ENCODE results near the gene ACSF3.

Gene ACSF3

DNA sequence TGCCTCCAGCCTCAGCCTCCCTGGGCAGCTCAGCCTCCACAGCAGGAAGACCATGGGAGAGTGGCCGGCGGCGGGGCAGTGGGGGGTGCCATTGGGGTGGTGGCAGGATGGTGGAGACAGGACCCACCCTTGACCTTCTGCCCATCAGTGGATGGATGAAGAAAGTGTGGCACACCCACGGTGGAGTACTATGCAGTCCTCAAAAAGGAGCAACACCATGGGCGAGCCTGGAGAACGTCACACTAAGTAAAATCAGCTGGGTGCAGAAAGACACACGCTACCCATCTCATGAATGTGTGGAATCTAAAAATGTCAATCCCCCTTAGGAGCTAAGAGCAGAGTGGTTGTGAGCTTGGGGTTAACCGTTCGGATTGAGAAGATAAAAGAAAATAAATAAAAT, 34.8 kb upstream of the ACSF3 start:
- DNase-seq (ENCODE audit: low read depth) = no peak
- TF ChIP-seq, protein P1, sequence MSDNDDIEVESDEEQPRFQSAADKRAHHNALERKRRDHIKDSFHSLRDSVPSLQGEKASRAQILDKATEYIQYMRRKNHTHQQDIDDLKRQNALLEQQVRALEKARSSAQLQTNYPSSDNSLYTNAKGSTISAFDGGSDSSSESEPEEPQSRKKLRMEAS (IDR thresholded peaks at IDR 0.05; ENCODE audit: low read depth, low read length) = no peak
- TF ChIP-seq, protein P2, sequence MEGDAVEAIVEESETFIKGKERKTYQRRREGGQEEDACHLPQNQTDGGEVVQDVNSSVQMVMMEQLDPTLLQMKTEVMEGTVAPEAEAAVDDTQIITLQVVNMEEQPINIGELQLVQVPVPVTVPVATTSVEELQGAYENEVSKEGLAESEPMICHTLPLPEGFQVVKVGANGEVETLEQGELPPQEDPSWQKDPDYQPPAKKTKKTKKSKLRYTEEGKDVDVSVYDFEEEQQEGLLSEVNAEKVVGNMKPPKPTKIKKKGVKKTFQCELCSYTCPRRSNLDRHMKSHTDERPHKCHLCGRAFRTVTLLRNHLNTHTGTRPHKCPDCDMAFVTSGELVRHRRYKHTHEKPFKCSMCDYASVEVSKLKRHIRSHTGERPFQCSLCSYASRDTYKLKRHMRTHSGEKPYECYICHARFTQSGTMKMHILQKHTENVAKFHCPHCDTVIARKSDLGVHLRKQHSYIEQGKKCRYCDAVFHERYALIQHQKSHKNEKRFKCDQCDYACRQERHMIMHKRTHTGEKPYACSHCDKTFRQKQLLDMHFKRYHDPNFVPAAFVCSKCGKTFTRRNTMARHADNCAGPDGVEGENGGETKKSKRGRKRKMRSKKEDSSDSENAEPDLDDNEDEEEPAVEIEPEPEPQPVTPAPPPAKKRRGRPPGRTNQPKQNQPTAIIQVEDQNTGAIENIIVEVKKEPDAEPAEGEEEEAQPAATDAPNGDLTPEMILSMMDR (IDR thresholded peaks at IDR 0.05; ENCODE audit: low read depth, low read length) = no peak
- TF ChIP-seq MYC (IDR thresholded peaks at IDR 0.05; ENCODE audit: low read depth, low read length) (no peak), POLR2A (IDR thresholded peaks at IDR 0.05; ENCODE audit: extremely low read depth, insufficient read length) (no peak)

DNA sequence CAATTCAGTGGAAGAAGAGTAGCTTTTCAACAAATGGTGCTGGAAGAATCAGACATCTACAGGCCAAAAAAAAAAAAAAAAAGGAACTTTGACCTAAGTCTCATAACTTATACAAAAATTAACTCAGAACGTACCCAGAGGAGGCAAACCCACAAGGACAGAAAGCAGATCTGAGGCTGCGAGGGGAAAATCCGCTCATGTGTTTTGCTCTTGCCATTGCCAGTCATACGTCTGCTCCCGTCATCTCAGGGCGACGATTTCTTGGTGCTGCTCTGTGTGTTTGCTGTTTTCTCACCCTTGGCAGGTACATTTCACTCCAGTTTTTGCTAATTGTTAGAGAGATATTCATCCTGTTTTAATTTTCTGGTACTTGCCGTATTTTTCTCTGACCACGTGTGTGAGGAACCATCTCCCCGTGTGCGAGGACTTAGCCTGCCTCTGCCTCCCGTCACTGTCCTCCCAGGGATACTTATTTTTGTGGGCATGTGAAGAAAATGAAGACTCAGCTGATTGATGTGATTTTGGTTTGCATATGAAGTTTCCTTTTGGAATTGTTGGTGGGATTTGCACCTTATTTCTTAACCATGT, 33.4 kb upstream of the ACSF3 start:
- H3K4me3 ChIP-seq (ENCODE audit: low read depth, low read length) = no peak overlapping the region
- no peak for TF ChIP-seq POLR2A (IDR thresholded peaks at IDR 0.05; ENCODE audit: extremely low read depth, insufficient read length)
- no peak for TF ChIP-seq MYC (IDR thresholded peaks at IDR 0.05; ENCODE audit: low read depth, low read length)
- TF ChIP-seq, protein P2 (IDR thresholded peaks at IDR 0.05; ENCODE audit: low read depth, low read length) = no peak
- TF ChIP-seq, protein P1 (IDR thresholded peaks at IDR 0.05; ENCODE audit: low read depth, low read length) = no peak
- no peak for DNase-seq (ENCODE audit: low read depth)

More for the DNA sequence above, 34.8 kb upstream of the ACSF3 start:
- no peak overlapping the region for H3K4me3 ChIP-seq (ENCODE audit: low read depth, low read length)

DNA sequence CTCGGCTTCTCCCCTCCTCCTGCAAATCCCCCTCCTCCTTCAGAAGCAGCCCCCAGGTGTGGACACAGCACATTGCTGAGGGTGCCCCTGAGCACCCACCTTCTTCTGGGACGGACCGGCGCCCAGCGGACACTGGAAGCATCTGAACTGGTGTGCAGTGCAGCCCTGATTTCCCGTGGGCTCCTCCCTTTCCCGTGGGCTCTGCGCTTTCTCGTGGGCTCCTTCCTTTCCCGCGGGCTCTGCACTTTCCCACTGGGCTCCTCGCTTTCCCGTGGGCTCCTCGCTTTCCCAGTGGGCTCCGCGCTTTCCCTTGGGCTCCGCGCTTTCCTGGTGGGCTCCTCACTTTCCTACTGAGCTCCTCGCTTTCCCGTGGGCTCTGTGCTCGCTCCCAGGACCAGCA, 32.6 kb upstream of the ACSF3 start:
- TF ChIP-seq, protein P2 (IDR thresholded peaks at IDR 0.05; ENCODE audit: low read depth, low read length) = no peak
- TF ChIP-seq MYC (IDR thresholded peaks at IDR 0.05; ENCODE audit: low read depth, low read length) (no peak), POLR2A (IDR thresholded peaks at IDR 0.05; ENCODE audit: extremely low read depth, insufficient read length) (no peak)
- TF ChIP-seq, protein P1 (IDR thresholded peaks at IDR 0.05; ENCODE audit: low read depth, low read length) = no peak
- no peak for DNase-seq (ENCODE audit: low read depth)

DNA sequence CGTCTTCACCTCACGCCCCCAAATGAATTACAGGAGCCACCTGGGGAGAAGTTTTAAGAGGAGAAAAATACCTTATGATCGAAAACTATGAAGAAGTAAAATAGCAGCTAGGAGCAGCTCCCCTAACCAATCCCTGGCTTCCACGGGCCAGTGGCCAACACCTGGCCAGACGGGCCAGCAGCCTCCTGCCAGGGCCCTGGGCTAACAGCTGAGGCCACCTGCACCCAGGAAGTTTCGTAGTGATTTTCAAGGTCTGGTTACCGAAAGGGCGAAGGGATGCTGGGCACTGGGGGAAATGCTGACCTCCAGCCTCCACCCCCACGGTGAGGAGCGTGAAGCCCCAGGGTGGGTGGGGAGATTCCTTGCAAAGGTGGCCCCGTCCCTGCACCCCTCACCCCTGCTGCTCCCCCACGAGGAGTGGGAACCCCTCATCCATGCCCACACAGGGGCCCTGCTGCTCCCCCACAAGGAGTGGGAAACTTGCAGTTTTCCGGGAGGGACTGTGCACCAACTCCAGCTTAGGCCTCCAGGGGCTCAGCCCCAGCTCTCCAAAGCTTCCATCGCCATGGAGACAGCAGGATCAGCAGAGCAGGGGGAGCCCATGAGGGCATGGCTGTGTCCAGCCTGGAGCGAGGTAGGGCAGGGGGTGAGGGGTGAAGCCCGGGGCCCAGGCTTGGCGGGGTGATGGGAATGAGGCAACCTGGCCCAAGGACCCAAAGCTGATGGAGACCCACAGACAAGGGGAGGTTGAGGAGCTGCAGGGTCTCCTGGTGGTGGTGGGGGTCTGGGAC, 31.9 kb upstream of the ACSF3 start:
- no peak overlapping the region for H3K4me3 ChIP-seq (ENCODE audit: low read depth, low read length)
- no peak for DNase-seq (ENCODE audit: low read depth)
- TF ChIP-seq POLR2A (IDR thresholded peaks at IDR 0.05; ENCODE audit: extremely low read depth, insufficient read length) (no peak), MYC (IDR thresholded peaks at IDR 0.05; ENCODE audit: low read depth, low read length) (no peak)
- TF ChIP-seq, protein P1 (IDR thresholded peaks at IDR 0.05; ENCODE audit: low read depth, low read length) = no peak
- TF ChIP-seq, protein P2 (IDR thresholded peaks at IDR 0.05; ENCODE audit: low read depth, low read length) = no peak

More for the DNA sequence above, 32.6 kb upstream of the ACSF3 start:
- no peak overlapping the region for H3K4me3 ChIP-seq (ENCODE audit: low read depth, low read length)

DNA sequence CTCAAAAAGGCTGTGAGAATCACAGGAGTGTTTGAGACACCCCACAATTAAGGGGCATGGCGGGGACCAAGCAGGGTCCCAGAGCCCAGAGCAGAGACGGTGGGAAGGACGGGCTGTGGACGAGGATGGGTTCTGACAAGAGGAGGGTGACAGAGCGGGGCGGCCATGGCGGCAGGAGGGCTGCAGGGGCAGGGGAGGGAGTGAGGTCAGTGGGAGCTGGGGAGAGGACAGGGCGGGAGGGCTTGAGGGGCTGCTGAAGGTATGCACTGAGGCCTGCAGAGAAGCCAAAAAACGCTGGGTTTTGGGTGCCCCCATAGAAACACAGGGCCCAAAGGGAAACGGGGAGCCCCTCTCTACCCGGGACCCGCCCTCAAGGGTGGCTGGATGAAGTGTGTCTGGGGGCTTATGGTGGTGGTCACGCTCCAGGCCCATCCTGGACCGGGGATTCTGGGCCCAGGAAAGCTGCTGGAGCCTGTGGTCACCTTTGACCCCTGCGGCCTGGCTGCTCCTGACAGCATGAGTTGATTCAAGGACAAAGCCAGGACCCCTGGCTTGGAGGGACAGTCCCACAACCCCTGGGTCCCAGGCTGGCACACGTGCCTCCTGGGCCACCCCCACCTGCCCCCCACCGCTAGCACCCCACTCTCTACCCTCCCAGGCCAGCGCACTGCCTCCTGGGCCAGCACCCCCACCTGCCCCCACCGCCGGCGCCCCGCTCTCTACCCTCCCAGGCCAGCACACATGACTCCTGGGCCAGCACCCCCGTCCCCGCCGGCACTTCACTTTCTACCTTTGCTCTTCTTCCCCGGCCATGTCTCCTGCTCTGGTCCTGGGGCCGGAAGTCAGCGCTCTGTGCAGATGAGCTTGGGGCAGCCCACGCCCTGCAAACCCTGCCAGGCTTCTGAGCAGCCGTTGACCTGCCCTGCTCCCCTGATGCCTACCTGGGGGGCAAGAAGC, 31.0 kb upstream of the ACSF3 start:
- H3K4me3 ChIP-seq (ENCODE audit: low read depth, low read length) = no peak overlapping the region
- DNase-seq (ENCODE audit: low read depth) = no peak

More for the DNA sequence above, 31.0 kb upstream of the ACSF3 start:
- no peak for TF ChIP-seq POLR2A (IDR thresholded peaks at IDR 0.05; ENCODE audit: extremely low read depth, insufficient read length)
- TF ChIP-seq MYC (IDR thresholded peaks at IDR 0.05; ENCODE audit: low read depth, low read length) = no peak
- TF ChIP-seq, protein P1 (IDR thresholded peaks at IDR 0.05; ENCODE audit: low read depth, low read length) = no peak
- TF ChIP-seq, protein P2 (IDR thresholded peaks at IDR 0.05; ENCODE audit: low read depth, low read length) = no peak
